Peyer's patch (tissue), 4 donors: ENCODE measurements around the gene NR1H4.

ENCODE experiments used
- POLR2A ChIP-seq, 2 donors: fragments of 450-650 bp; IDR thresholded peaks; one replicate each; pipeline ENCODE4 v1.5.1; 2017; ENCODE audit warnings: antibody characterized with exemption in 2 of 2, mild to moderate bottlenecking in 2 of 2, moderate library complexity in 2 of 2
- TF ChIP-seq, protein P1 (sequence below), 6 experiments: fragments of 450-650 bp in 4 of 6; fragments of 200-600 bp in 2 of 6; sonication (generic) in 1 of 6; IDR thresholded peaks; one replicate each; pipeline ENCODE4 v1.5.1; 2017 to 2019; ENCODE audit warnings: antibody characterized with exemption in 6 of 6, mild to moderate bottlenecking in 3 of 6, moderate library complexity in 1 of 6

DNA sequence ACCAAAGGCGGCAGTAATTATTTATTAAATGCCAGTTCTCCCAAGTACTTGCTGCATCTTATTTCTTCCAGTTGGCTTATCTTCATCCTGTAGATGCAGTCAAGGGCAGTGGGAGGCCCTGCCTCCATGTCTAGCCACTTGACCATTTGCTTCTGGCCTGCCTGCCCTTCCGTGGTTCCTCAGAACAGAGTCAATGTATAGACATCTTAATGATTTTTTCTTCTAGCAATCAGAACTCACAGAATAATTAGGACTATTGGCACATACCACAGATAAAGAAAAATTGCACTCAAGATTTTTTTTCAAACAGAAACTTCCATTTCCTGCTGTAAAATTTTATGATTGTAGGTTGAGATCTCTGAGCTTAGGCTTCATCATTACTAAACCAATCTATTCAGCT is 20.9 kb downstream of the NR1H4 start:
- TF ChIP-seq, protein P1, sequence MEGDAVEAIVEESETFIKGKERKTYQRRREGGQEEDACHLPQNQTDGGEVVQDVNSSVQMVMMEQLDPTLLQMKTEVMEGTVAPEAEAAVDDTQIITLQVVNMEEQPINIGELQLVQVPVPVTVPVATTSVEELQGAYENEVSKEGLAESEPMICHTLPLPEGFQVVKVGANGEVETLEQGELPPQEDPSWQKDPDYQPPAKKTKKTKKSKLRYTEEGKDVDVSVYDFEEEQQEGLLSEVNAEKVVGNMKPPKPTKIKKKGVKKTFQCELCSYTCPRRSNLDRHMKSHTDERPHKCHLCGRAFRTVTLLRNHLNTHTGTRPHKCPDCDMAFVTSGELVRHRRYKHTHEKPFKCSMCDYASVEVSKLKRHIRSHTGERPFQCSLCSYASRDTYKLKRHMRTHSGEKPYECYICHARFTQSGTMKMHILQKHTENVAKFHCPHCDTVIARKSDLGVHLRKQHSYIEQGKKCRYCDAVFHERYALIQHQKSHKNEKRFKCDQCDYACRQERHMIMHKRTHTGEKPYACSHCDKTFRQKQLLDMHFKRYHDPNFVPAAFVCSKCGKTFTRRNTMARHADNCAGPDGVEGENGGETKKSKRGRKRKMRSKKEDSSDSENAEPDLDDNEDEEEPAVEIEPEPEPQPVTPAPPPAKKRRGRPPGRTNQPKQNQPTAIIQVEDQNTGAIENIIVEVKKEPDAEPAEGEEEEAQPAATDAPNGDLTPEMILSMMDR (IDR thresholded peaks at IDR 0.05): no peak
- no peak for TF ChIP-seq POLR2A (IDR thresholded peaks at IDR 0.05)
